GM04504 (cell line): ENCODE results near the gene SPEF1.
"Not testable (repeated sequence)": the region's sequence is repeated elsewhere in the genome, so short reads cannot be mapped to it uniquely, and the experiment has no call there.

Experiments used
- DNase-seq: peaks from one replicate; pipeline ENCODE4 v3.0.0-alpha.2; 2012; ENCODE audit warnings: low read depth

SPEF1 gene

GRCh38 chr20:3781153-3781910, at the start of gene SPEF1:
Gene SPEF1, minus strand, starts transcription at chr20:3781448. Its CDS starts 161 bp downstream, at chr20:3781287.
- peak; percentile 91 for DNase-seq

GRCh38 chr20:3829891-3830290, 48.6 kb upstream of the SPEF1 start:
- DNase-seq: not testable (repeated sequence)

DNA sequence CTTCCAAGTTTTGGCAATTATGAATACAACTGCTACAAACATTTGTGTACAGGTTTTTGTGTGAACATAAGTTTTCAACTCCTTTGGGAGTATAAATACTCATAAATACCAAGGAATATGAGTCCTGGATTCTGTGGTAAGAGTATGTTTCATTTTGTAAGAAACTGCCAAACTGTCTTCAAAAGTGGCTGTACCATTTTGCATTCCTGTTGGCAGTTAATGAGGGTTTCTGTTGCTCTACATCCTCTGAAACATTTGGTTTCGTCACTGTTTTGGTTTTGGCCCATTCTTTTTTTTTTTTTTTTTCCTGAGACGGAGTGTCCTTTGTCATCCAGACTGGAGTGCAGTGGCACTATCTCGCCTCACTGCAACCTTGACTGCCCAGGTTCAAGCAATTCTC, 47.5 kb upstream of the SPEF1 start:
- peak; percentile 50 for DNase-seq

DNA sequence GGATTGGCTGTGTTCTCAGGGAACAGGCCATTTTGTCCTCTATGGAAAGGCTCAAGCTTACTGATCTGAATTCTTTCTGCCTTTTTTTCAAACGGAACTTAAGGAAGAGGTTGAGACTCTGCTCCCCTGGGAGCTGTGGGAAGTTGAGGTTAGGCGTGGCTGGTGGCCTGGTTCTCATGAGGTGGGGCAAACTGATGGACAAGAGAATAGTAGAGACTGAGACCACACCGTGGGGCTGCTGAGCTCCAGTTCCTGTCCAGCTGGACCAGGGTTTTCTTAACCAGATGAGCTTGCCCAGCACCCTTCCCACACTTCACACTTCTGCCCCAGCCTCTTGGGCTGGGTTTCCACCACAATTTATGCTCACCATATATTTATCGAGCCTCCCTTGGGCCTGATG, 45.2 kb upstream of the SPEF1 start:
- no peak for DNase-seq

DNA sequence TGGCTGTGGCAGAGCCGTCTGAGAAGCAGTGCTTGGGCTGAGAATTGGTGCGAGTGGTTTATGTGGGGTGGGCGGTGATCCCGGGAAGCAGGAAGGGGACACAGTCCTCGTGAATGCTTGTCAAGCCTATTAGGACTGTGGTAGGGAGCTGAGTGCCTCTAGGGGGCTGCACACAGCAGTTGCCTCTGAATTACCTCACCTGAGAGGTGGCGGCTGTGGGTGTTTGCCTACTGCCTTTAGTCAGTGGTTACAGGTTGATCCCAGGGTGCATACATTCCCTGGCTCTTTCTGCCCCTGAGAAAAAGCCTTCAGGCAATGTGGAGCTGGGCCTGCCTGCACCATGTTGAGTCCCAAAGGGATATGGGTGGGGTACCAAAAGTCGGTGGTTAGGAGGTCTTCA, 44.3 kb upstream of the SPEF1 start:
- no peak for DNase-seq

DNA sequence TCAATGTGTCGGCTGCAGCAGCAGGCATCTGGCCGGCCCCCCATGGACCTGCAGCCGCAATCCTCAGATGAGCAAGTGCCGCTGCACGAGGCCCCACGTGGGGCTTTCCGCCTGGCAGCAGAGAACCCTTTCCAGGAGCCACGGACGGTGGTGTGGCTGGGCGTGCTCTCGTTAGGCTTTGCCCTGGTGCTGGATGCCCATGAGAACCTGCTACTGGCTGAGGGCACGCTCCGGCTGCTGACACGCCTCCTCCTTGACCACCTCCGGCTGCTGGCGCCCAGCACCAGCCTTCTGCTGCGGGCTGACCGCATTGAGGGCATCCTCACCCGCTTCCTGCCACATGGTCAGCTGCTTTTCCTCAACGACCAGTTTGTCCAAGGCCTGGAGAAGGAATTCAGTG, 42.6 kb upstream of the SPEF1 start:
- DNase-seq: no peak

- no peak for DNase-seq
Measured at GRCh38 chr20:3821996-3822395, 40.7 kb upstream of the SPEF1 start.

DNA sequence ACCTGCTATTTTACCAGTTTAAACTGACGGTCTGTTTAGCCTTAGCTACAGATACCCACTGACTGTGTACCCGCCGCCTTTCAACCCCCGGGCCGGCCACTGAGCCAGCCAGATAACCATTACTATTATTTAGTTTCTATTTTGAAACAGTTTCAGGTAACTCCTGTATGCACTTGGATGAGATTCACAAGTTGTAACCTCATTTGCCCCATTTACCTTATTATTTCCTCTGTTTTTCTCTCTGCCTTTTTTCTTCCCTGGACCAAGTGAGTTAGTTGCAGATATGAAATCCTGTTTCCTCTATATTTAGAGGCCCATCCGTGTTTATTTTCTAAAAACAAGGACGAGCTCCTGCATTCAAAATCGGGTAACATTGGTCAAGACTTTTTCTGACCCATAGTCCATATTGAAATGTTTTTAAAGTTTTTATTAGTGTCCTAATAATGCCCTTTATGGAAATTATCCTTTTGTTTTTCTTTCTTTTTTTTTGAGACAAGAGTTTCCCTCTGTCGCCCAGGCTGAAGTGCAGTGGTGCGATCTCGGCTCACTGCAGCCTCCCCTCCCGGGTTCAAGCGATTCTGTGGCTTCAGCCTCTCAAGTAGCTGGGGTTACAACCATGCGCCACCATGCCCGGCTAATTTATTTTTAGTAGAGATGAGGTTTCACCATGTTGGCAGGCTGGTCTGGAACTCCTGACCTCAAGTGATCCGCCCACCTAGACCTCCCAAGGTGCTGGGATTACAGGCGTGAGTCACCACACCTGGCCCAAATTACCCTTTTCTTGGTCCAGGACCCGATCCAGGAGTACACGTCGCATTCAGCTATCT, 39.9 kb upstream of the SPEF1 start:
- no peak for DNase-seq

- DNase-seq: peak; percentile 87
Measured at GRCh38 chr20:3820048-3820900, 39.0 kb upstream of the SPEF1 start, which contains the start of gene AP5S1. Gene AP5S1, plus strand, starts transcription at chr20:3820547. Its CDS starts 1,571 bp downstream, at chr20:3822118.

GRCh38 chr20:3819411-3820047, 38.3 kb upstream of the SPEF1 start:
- no peak for DNase-seq

DNA sequence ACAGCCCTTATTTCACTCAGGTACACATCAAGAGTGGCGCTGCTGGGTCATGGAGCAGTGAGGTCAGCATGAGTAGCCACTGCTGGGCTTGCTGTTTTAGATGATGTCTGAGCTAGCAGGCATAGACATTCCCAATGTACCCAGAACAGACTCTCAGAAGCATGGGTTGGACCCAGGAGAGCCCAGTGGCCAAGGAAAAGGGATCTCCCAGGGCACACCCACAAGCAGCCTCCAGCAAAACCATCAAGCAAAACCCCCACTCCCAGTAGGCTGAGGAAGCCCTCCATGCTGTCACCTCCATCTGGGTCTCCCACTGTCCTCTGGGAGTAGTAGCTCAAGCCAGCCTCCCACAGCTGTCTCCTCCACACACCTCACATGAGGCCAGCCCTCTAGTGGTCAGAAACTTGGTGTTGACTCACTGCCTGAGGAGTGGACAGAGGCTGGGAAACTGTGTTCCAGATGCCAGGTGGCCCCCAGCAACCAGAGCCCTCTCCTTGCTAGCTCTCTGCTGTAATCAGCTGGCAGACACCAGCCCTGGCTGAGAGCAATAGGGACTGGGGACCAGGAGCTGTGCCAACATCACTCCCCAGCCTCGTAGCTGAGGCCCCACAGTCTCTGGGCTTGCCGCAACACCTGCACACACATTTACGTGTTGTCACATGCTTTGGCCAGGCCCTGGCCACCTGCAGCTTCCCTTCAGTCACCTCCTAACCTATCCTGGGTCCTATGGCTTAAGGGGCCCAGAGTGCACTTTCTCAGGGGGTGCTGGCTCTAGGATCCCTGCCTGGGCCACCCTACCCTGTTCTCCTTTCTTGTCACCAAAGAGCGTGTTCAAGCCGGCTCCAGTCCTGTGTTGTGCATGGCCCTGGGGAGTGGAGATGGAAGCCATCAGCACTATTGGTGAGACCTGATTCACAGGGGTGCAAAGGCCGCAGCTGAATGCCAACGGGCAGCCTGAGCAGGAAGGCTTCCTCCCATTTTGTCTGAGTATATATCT, 37.2 kb upstream of the SPEF1 start:
- DNase-seq: peak; percentile 70

DNA sequence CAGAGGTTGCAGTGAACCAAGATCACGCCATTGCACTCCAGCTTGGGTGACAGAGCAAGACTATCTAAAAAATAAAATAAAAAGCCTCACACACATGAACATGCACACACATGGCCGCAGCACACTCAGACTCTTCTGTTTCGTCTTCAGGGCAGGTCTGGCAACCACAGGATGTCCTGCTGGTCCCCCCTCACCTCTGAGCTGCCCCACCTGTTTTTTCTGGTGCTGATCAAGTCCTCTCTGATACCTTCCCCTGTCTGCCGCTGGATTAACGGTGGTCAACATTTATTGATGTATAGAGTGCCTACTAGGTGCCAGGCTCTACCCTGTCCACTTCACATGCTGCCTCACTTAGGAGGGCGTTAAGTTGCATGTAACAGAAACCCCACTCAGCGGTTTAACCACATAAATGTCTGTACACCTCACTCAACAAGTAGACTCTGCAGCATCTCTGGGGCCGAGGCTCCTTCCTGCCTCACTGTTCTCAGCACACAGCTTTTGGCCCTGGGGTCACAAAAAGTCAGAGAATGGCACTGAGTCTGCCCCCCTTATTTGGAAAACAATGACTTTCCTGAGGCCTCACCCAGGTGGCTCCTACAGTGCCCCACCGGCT, 34.6 kb upstream of the SPEF1 start:
- DNase-seq: no peak

DNA sequence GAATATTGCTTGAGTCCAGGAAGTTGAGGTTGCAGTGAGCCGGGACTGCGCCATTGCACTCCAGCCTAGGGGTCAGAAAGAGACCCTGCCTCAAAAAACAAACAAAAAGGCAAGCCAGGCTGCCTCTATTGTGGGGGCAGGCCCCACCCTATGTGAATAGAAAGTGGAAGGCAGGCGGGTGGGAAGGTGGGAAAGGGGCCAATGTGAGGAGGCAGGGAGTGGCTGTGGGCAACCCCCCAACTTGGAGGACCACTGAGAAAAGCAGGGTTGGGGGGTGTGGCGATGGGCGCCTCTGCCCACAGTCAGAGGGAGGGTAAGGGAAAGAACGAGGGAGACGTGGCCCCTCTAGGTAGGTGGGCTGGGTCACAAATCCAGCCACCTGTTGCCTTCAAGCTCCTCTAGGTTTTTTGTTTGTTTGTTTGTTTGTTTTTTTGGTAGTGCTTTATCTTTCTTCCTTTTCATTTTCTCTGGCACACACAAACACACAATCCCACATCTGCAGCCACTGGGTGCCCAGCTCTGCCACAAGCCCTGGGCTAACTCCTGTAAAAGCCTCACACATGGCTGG, 33.8 kb upstream of the SPEF1 start:
- no peak for DNase-seq

DNA sequence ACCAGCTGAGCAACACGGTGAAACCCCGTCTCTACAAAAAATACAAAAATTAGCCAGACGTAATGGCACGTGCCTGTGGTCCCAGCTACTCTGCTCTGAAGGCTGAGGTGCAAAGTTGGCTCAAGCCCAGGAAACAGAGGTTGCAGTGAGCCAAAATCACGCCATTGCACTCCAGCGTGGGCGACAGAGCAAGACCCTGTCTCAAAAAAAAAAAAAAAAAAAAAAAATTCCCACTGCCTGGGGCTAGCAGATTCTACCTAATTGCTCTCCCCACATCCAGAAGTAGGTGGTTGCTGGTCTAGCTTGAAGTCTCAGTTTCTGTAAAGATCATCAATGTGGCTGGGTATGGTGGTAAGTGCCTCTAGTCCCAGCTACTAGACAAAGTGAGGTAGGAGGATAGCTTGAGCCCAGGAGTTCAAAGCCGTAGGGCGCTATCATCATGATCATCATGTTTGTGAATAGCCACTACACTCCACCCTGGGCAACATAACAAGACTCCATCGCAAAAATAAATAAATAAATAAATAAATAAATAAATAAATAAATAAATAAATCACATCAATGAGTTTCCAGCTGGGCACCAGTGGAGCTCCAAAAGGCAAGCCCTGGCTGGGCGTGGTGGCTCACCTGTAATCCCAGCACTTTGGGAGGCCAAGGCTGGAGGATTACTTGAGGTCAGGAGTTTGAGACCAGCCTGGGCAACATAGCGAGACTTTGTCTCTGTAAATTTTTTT, 32.8 kb upstream of the SPEF1 start:
- DNase-seq: no peak

DNA sequence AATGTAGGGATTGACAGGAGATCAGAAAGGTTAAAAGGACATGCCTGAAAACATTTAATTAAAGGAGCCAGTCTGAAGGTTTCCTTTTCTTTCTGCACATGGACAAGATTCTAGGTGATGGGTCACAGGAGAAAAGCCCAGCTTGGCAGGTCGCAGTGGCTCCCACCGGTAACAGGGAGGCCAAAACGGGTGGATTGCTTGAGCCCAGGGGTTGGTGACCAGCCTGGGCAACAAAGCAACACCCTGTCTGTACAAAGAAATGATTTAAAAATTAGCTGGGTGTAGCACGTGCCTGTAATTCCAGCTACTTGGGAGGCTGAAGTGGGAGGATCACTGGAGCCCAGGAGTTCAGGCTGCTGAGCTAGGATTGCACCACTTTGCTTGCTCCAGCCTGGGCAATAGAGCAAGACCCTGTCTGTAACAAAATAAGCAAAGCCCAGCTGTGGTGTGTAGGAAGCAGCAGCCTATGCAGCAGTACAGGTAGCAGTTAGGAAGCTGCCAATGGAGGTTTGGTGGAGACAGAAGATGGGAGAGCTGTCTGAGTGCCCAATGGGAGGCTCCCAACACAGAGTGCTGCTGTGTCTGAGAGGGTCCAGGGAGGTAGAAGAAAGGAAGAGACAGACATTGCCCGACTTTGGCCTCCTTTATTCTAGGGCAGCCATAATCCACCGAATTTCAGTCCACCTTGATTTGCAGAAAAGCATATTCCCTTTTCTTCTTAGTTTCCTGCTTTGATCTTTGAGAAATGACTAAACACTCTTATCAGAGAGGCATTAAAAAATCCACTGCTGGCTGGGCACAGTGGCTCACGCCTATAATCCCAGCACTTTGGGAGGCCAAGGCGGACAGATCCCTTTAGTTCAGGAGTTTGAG, 32.0 kb upstream of the SPEF1 start:
- no peak for DNase-seq

GRCh38 chr20:3812259-3812681, 31.0 kb upstream of the SPEF1 start:
- no peak for DNase-seq

DNA sequence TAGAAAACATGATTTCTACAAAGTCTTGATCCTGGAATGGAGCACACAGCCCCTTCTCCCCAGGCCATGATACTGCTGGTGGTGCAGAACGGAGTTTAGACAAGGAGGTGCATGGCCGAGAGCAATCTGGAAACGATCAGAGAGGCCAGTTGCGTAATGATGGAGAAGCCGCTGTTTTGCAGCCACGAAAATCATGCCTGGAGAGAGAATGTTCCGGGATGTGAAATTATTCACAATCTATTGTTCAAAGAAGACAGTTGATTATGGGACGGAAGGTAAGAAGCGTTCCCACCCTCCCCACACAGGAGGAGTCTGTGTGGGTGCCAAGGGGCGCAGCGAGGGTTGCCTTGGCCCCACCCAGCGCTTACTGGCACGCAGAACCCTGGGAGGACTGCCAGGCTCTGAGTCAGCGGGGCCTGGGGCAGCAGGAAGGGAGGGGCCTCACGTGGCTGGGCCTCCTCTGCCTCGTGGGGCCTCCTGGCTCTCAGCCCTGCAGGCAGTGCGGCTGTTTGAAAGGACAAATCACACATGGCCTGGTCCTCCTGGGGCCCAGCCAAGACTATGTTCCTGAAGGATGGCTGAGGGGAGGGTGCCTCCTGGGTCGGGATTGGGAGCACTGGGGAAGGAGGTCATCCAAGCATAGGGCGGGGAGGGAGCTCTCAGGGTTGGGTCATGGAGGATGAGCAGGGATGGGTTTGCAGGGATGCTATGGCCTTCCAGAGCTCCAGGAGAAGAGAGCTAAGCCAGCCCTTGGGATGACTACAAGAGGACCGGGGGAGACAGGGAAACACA, 30.4 kb upstream of the SPEF1 start:
- peak; percentile 99 for DNase-seq
